Panc1 (cell line): ENCODE data around the gene STOX2.

Source experiments
- SIN3A ChIP-seq: IDR thresholded peaks from 2 replicates; pipeline ENCODE4 v1.6.1; 2012; ENCODE audit warnings: low read depth, mild to moderate bottlenecking, low read length, moderate library complexity, borderline replicate concordance; ENCODE audit not compliant: insufficient read depth
- TF ChIP-seq, protein P1 (sequence below): fragments of 450-650 bp; IDR thresholded peaks from 2 replicates; pipeline ENCODE4 v1.5.1; 2017; ENCODE audit warnings: mild to moderate bottlenecking

DNA sequence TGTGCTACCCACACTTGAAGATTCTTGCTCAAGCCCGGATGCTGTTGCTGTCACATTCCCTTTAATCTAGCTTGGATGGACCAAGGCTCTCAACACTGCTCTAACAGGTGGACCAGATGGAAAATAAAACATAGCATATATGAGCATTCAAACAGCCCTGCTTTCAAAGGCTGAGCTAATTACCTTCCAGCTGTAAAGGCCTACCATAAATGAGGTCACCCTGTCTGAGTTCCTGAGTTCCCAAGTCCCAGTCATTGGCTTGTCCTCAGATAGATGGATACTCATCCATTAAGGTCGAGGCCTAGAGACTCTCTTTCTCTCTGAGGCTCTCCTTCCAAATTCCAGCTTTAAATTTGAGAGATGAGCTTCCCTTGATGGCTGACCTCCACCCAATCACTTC is 147.5 kb downstream of the STOX2 start:
- TF ChIP-seq, protein P1, sequence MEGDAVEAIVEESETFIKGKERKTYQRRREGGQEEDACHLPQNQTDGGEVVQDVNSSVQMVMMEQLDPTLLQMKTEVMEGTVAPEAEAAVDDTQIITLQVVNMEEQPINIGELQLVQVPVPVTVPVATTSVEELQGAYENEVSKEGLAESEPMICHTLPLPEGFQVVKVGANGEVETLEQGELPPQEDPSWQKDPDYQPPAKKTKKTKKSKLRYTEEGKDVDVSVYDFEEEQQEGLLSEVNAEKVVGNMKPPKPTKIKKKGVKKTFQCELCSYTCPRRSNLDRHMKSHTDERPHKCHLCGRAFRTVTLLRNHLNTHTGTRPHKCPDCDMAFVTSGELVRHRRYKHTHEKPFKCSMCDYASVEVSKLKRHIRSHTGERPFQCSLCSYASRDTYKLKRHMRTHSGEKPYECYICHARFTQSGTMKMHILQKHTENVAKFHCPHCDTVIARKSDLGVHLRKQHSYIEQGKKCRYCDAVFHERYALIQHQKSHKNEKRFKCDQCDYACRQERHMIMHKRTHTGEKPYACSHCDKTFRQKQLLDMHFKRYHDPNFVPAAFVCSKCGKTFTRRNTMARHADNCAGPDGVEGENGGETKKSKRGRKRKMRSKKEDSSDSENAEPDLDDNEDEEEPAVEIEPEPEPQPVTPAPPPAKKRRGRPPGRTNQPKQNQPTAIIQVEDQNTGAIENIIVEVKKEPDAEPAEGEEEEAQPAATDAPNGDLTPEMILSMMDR = no peak
- TF ChIP-seq SIN3A = no peak
